ENCODE results near the gene GLI3.
A peak's percentile ranks its signal among the peaks of the same experiment; 100 is the strongest.

GLI3 gene

DNA sequence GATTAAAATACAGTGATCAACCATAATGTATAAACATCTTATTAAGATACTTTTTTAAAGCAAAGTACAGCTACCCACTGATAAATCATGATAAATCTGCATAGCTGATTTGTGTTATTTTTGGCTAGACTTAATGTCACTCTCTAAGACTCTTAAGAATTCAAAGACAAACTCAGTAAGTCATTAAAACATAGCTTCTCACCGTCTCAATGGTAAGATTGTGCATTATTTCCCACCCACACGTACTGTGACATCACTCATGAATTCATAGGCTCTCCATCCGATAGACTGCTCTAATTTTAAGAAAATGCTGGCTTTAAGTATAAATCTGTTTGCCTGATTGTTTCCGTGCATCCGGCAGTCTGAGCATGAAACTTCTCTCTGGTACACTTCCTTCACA, 266.1 kb downstream of the GLI3 start:
- DNase-seq (ENCODE audit: low spot score) = no peak

DNA sequence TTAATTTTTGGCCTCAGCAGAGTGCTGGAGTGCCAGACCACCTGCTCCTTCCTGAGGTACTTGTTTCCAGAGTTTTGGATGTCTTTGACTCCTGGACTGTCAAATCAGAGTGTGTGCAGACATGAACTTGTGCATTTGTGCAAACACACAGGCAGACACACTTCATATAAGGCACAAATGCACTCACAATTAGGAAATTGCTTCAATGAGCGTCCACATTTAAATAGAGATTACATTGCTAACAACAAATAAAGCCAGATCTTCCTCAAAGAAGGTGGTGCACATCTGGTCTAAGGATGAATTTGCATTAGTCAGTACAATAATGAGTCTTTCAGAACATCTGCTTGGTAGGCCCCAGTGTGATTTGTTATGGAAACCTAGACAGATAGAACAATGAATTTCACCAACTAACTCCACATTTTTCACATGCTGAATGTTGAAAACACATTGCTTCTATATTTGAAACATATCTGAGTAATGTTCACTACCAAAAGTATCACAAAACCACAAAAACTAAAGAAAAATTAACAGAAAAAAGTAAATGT, 267.4 kb downstream of the GLI3 start:
- DNase-seq (ENCODE audit: low spot score) = no peak

DNA sequence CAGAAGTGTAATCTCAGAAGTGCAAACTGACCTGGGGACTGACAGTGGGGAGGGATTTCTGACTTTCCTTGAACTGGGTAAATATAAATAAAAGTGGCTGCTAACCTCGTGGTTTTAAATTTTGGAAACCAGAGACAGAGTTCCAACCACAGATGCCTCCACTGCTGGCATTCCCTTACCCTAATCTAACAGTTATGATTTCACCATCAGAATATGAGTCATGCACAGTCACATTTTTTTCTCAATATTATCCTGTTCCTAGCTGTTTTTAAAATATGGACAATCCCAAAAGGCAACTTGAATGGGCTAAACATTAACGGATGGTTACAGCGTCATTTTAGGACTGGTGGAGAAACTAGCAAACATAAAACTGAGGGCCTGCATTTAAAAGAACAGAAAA, 269.9 kb downstream of the GLI3 start:
- no peak for DNase-seq (ENCODE audit: low spot score)

DNA sequence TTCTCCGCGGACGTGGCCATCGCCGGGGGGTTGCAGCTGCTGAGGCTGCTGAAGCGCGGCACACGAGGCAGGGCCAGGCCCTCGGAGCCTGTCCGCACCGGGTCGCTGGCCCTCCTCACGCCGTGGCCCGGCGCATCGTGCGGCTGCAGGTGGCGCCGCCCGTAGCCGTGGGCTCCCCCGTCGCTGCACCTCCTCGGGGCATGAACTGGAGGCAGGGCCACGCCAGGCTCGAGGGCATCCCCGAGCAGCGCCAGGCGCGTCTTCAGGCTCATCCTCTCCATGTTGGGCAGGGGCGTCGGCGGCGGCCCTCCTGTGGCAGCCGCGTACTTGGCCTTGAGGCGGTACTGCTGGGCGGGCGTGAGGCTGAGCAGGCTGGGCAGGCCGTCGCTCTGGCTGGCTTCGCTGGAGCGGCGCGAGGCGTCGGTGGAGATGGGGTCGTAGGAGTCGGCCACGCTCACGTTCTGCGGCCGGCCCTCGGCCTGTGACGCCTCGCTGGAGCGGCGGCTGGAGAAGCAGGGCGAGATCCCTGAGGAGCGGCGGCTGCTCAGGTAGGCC, 271.0 kb downstream of the GLI3 start:
- DNase-seq (ENCODE audit: low spot score) = no peak

DNA sequence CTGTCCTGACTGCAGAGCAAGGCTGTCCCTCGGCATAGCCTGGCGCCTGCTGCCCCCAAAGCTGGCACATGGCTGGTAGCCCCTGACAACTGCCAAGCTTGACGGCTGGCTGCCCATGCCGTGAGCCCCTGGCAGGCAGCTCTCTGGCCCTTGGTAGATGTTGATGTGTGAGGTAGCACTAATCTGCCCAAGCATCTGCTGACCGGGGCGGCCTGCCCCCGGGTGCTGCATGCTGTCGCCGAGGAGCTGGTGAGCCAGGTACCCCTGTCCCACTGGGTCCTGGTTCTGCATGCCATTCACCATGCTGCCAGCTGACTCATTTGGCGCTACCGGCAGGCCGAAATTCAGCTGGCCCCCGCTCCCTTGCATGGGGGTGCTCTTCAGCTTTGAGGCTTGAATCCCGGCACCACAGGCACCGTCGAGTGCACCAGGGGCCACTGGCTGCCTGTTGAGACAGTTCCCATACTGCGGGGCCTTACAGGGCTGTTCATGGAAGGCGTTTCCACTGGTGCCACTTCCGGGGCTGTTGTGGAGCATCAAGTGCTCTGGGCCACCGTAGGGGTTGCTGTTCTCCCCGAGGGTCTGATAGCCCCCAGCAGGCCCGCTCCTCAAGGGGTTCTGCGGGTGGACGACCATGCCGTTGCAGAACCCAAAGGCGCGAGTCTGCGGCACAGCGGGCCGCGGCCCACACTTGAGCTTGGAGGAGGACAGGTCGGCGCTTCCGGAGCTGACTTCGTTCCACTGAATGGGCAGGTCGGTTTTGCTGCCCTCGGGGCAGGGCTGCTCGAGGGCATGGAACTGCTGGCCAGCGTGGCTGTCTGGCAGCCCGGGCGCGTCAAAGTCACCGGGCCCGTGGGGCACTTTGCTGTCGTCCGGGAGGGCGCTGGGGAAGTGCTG, 271.9 kb downstream of the GLI3 start:
- DNase-seq (ENCODE audit: low spot score) = no peak

DNA sequence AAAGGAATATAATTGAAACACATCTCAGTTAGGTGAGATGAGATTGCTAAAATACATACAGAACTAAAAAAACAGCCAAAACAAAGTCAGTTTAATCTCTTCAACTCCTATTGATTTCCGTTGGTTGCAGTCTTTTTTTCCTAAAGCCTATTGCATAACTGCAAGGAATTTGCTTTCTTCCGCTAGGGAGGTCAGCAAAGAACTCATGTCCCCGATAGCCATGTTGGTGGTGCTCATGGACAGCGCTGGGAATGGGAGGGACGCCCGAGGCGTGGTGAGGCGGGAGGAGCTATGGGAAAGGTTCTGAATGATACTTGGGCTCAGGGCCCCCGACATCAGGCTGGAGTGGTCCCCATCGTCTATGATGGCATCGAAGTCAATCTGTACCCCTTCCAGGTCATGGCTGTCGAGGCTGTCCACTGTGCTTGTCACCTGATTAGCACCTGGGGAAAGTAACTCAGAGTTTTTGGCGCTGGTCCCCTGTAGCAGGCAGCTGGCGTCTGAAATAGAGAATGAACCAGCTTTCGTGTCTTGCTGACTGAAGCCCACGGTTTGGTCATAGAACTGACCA, 272.7 kb downstream of the GLI3 start:
- no peak for DNase-seq (ENCODE audit: low spot score)

DNA sequence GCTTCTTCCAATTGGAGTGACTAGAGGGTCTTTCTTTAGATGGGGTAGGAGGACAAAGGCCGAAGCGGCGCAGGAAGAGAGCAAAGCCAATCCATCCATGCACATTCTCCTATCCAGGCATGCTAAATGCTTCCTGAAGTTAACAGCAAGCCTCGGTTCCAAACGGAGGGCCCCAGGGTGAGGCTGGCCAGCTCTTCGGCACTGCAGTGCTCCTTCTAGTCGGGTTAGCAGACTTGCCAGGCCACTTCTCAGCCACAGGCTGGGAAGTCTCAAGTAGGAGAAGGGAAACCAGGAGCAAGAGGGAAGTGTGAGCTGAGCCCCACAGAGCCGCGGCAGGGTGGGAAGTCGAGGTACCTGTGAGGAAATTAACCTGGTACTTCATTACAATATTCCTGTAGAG, 280.3 kb downstream of the GLI3 start:
- no peak for DNase-seq (ENCODE audit: low spot score)

DNA sequence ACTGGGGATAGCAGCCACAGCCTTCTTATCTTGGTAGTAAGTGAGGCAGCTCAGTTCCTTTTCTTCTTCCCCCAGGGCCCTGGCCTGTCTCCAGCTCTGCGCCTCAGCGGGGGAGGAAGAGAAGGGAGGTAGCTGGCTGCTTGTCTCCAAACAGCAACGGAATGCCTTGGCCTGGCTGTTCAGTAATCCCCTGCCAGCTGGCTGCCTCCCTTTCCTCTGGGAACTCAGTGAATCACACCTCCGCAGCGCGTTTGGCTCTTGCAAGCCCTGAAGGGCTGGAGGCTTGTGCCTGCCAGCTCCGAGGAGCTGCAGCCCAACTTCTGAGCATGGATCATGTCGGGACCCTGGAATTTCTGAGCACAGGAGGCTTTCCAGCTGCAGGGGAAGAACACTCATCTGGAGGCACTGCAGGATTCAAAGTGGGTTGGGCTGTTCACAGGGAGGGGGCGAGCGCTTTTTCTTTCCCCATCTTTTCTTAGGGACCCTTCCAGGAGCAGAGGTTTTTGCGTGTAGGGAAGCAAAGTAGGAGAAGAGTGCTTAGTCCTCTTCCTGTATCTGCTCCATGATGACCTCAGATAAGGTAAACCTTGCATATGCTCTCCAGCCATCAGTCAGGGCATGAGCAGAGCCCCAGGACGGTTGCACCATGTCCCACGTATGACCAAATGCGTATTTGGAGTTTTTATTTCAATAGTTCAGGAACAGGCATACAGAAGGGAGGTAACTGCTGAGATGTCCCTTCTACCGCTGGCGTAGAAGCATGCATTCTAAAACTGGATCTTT, 280.9 kb downstream of the GLI3 start:
- peak; percentile 81 for DNase-seq (ENCODE audit: low spot score)

DNA sequence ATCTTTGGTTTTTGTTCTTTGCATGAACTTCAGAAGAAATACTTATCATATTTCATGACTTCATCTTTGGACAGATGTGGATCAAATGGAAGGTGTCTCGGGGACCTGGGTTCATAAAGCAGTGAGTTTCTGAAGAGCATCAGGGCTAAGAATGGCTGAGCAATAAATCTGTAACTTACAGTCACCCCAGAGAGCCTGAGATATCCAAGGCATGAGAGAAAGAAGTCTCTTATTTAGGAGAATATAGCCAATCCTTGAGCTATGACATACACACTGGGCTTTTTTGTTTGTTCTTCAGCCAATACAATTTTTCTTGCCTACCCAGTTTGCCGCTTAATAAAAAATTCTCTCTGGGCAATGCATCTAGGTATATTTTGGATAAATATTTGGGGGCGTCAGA, 281.6 kb downstream of the GLI3 start:
- DNase-seq (ENCODE audit: low spot score) = no peak

DNA sequence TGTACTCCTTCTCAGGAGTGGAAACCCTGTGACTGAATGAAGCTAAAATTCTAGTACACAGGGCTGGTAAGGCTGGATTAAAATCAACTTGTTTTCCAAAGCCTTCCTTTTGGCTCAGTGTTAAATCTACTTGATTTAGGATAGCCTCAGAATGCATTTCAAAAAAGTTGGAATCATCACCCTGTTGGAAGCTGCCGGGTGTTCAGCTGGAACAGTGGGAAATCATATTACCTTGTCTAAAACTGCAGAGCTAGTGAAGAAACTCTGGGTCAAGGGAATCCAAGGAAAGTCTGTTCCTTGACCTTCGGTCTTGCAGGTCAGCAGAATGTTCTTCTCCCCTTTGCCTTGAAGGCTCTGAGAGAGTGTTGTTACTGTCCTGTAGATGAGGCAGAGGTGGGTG, 282.0 kb downstream of the GLI3 start:
- no peak for DNase-seq (ENCODE audit: low spot score)

DNA sequence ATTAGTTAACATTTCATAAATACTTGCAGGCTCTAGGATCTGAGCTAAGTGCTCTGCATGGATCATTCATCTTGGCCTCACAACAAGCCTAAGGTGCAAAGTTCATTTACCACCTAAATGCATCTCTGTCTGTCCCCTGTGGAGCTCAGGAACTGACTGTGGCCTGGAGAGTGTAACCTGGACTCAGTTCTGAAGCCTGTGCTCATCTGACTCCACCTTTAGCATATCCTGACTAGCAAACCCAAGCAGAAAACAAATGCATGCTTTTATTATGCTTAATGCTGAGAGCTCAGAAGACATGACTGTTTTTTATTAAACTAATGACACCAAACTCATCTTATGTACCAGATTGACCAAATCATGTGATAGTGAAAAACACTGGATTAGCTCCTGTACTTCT, 288.5 kb downstream of the GLI3 start:
- DNase-seq (ENCODE audit: low spot score) = no peak

DNA sequence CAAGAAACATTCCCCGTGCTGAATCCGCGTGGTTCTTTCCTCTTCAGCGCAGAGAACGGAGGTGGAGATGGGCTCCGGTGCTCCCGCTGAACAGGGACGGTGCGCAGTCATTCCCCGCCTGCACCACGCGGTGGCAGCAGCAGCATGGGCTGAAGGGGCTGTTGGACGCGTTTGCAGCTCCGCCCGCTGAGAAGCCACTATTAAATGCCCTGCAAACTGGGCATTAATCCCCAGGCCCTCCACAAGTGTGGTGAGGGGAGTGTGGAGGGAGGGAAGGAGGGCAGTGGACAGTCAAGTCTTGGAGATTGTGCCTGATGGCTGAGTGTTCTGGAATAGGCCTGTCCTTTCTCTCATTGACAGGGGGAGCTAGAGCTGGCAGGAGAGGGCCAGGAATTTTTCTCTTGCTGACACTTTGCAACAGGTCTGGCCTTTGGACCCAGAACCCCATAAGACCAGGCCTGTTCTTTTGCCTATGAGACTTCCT, 293.9 kb downstream of the GLI3 start:
- peak; percentile 79 for DNase-seq (ENCODE audit: low spot score)

DNA sequence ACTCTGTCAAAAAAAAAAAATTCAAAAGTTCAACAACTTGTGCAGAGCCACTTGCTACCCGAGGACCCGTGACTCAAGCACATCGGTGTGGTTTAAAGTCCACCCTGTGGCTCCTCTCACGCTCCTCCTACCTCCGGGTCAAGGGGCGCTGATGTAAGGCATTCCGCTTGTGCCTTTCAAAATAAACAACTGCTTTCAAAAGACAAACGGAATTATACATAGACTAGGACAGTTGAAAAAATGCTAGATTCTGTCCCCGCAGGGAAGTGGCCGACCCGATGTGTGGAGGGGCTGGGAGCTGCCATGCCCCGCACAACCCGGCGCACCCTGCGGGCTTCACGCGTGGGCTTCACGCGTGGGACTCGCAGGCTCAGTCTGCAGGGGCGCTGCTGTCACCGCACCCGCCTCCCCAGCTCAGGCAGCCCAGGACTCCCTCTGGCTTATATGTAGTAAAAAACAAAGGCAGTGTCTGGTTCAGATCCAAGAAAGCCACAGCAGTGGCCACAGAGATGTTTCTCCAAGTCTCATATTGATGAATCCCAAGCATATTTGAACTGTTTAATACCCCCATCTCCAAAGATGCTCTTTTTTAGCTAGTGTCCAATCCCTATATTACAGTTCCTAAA, 294.4 kb downstream of the GLI3 start:
- no peak for DNase-seq (ENCODE audit: low spot score)

DNA sequence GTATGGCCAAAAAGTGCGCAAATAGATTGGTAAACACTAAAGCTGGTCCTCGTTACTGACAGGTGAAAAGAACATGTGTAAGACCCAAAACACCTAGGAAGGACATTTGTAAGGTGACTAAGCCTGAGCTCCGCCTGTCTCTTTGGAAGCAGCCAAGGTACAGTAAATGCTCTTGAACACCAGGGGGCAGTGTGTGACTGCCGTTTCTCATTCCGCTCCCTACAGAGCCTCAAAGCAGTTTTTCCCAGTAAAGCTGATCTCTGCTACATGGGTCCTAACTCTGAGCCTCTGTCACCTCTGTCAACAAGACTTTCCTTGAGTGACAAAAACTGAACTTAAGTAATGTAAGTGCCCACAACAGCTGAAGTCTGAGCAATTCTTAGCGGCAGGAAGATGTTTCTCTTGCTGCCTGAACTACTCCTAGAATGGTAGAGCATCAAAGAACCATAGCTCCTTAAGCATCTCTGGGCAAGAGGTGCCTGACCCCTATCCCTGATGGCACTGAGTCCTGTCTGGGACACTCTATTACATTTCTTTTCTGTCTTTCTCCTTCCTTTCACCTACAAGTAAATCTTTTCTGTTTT, 296.2 kb downstream of the GLI3 start:
- peak; percentile 77 for DNase-seq (ENCODE audit: low spot score)

DNA sequence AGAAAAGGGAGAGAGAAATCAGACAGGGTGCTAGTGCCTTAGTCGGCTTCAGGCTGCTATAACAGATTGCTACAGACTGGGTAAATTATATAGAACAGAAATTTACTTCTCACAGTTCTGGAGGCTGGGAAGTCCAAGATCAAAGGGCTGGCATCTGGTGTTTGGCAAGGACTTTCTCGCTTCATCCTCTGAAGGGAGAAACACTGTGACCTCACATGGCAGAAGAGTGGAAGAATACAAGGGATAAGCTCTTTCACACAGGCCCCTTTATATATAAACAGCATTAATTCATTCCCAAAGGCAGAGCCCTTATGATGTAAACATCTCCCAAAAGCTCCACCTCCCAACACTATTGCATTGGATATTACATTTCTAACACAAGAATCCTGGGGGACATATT, 298.6 kb downstream of the GLI3 start:
- DNase-seq (ENCODE audit: low spot score) = no peak

DNA sequence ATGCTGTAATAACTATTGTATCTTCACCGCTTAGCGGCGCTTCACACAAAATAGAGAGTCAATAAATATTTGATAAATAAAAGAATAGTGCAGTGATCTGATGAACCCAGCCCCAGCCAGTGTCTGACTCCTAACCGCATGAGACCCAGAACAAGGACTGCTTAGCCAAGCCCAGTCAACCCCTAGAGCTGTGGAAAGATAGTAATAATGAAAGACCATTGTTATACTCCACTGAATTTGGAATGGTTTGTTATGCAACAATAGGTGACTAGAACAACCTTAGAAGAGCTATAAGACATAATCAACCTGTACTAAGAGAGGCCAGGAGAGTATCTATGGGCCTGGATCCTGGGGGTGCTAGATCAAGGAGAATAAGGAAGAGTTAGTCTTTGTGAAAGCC, 303.6 kb downstream of the GLI3 start:
- DNase-seq (ENCODE audit: low spot score) = no peak

DNA sequence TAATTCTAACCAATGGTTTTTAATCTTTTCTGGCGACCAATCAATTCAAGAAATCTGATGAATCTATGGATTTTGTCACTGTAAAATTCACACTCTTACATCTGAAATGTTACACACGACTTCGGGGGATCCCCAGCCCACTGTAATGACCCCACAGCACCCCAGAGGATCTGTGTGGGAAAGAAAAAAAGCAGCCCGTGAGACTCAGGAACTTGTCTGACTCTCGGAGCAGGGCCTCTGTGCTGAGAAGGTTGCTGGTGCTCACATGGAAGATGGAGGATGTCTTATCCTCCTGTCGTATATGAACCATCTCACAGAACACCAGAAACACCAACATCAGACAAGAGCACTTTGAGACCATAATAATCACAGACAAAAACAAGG, 305.8 kb downstream of the GLI3 start:
- no peak for DNase-seq (ENCODE audit: low spot score)

DNA sequence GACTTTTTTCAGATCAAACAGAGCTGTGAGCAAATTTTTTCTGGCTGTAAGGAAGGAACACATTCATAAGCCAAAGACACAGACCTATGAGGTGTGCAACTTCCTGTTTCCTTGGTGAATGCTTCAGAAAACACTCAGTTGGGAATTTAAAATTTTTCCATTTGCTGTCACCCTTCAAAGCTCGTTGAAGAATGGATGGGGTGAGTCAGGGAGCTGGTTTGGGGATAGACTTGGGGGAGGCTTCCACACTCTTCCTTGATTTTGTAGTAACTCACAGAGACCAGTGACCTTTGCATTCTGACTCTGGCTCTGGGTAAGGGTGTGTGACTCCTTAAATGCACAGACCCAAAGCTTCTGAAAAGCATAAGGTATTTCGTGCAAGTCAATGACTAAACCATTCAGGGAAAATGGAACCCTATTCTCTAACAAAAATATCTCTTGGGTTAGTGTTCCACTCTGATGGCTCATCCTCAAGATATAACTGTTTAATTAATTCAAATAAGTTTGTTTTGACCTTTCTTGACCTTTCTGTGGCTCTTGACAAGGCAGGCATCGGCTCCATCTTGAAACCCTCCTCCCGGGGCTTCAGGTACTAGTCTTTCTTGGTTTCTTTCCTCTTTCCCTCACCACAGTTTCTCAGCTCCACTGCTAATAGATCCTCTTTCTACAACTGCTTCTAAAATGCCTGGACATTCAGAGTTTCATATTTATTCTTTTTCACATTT, 306.3 kb downstream of the GLI3 start:
- no peak for DNase-seq (ENCODE audit: low spot score)

DNA sequence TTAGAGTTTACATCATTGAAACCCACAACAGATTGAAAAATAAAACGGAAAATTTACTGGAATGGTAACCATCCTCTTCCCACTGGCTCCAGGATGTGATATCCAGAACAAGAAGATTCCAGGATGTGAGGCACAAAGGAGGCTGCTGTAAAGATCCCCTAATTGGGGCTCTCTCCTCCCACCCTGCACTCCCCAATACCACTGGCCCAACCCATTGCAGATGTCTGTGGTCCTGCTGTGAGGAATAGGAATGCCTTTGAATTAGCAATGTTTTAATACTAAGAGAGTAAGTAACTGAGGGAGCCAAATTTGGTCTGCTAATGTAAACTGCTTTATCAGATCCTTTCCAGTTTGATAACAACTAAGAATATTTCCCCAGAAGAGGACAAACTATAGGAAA, 308.2 kb downstream of the GLI3 start:
- no peak for DNase-seq (ENCODE audit: low spot score)

DNA sequence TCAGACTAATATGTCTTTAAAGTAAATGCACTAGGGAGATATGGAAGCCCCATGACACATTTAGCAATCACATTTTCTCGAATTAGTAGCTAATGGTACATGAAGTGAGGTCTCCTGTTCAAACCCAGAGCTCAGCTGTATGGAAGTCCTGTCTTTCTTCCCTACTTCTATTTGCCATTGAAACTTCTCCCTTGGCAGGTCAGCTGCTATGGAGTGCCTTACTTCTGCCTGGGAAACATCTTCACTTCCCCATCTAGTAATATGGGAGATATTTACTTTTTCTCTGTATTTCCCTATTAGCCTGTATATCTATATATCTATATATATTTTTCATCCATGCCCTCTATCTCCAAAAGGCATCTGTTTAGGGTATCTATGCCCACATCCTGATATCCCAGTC, 308.8 kb downstream of the GLI3 start:
- no peak for DNase-seq (ENCODE audit: low spot score)

DNA sequence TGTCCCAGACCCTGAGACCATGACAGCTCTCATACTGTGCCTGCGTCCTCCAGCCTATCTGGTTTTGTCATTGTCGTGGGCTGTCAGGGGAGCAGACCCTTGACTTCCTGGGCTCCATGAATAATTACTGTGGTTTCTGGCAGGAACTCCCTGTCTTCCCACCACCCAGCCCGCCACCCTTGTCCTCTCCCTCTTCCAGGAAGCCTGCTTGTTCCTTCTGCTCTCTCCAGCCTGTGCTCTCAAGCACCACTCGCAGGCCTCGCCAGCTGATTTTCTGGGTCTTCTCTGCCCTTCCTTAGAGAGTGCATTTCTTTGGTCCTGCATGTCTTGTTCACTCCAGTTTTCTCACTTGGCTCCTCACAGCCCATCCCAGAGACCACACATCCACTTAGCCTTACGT, 309.6 kb downstream of the GLI3 start:
- DNase-seq (ENCODE audit: low spot score) = no peak

Measured in iPS-NIHi11 (cell line).